ENCODE results near the gene TTC36.

Gene TTC36

DNA sequence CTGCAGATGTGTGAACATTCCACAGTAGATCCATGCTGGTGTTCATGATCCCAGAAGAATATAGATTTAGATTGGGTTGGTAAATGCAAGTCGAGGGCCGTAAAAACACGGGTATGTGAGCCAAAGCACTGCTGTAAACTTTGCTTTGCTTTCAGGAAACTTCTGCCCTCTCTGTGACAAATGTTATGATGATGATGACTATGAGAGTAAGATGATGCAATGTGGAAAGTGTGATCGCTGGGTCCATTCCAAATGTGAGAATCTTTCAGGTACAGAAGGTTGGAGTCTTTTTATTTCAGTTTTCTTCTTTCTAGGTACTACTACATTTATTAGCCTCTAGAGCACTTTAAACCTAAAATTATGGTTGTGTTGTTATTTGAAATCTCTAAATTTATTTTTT, 36.2 kb upstream of the TTC36 start:
- CTCF ChIA-PET = interaction anchor here (0.6 to 1.6 kb wide), 3 partner anchors 52 to 114 kb away, joined by 3 read pairs; no protein-coding TSS in a partner anchor

More for the DNA sequence above, 36.2 kb upstream of the TTC36 start:
- no peak overlapping the region for H3K27ac ChIP-seq (ENCODE audit: extremely low read depth, low read depth, low read length)
- TF ChIP-seq ZNF174 (tag by site-specific recombination; IDR thresholded peaks at IDR 0.05) (no peak), ZNF510 (tag by site-specific recombination; IDR thresholded peaks at IDR 0.05; ENCODE audit: insufficient replicate concordance) (no peak), SP2 (tag by site-specific recombination; IDR thresholded peaks at IDR 0.05) (no peak), ZBTB48 (tag by site-specific recombination; IDR thresholded peaks at IDR 0.05) (no peak), BCL11B (tag by site-specific recombination; IDR thresholded peaks at IDR 0.05; ENCODE audit: low read depth) (no peak), ZFP69B (tag by site-specific recombination; IDR thresholded peaks at IDR 0.05) (no peak), REST (tag by site-specific recombination; IDR thresholded peaks at IDR 0.05) (no peak), PATZ1 (tag by site-specific recombination; IDR thresholded peaks at IDR 0.05) (no peak), ZNF623 (tag by site-specific recombination; IDR thresholded peaks at IDR 0.05) (no peak), ZNF404 (tag by site-specific recombination; IDR thresholded peaks at IDR 0.05) (no peak), GLIS2 (tag by site-specific recombination; IDR thresholded peaks at IDR 0.05) (no peak), HOXD13 (CRISPR knock-in tag; IDR thresholded peaks at IDR 0.05; ENCODE audit: borderline replicate concordance) (no peak)
- TF ChIP-seq, protein P1, sequence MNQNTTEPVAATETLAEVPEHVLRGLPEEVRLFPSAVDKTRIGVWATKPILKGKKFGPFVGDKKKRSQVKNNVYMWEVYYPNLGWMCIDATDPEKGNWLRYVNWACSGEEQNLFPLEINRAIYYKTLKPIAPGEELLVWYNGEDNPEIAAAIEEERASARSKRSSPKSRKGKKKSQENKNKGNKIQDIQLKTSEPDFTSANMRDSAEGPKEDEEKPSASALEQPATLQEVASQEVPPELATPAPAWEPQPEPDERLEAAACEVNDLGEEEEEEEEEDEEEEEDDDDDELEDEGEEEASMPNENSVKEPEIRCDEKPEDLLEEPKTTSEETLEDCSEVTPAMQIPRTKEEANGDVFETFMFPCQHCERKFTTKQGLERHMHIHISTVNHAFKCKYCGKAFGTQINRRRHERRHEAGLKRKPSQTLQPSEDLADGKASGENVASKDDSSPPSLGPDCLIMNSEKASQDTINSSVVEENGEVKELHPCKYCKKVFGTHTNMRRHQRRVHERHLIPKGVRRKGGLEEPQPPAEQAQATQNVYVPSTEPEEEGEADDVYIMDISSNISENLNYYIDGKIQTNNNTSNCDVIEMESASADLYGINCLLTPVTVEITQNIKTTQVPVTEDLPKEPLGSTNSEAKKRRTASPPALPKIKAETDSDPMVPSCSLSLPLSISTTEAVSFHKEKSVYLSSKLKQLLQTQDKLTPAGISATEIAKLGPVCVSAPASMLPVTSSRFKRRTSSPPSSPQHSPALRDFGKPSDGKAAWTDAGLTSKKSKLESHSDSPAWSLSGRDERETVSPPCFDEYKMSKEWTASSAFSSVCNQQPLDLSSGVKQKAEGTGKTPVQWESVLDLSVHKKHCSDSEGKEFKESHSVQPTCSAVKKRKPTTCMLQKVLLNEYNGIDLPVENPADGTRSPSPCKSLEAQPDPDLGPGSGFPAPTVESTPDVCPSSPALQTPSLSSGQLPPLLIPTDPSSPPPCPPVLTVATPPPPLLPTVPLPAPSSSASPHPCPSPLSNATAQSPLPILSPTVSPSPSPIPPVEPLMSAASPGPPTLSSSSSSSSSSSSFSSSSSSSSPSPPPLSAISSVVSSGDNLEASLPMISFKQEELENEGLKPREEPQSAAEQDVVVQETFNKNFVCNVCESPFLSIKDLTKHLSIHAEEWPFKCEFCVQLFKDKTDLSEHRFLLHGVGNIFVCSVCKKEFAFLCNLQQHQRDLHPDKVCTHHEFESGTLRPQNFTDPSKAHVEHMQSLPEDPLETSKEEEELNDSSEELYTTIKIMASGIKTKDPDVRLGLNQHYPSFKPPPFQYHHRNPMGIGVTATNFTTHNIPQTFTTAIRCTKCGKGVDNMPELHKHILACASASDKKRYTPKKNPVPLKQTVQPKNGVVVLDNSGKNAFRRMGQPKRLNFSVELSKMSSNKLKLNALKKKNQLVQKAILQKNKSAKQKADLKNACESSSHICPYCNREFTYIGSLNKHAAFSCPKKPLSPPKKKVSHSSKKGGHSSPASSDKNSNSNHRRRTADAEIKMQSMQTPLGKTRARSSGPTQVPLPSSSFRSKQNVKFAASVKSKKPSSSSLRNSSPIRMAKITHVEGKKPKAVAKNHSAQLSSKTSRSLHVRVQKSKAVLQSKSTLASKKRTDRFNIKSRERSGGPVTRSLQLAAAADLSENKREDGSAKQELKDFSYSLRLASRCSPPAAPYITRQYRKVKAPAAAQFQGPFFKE (tag by site-specific recombination; IDR thresholded peaks at IDR 0.05; ENCODE audit: borderline replicate concordance) = no peak
- TF ChIP-seq, protein P2, sequence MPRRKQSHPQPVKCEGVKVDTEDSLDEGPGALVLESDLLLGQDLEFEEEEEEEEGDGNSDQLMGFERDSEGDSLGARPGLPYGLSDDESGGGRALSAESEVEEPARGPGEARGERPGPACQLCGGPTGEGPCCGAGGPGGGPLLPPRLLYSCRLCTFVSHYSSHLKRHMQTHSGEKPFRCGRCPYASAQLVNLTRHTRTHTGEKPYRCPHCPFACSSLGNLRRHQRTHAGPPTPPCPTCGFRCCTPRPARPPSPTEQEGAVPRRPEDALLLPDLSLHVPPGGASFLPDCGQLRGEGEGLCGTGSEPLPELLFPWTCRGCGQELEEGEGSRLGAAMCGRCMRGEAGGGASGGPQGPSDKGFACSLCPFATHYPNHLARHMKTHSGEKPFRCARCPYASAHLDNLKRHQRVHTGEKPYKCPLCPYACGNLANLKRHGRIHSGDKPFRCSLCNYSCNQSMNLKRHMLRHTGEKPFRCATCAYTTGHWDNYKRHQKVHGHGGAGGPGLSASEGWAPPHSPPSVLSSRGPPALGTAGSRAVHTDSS (tag by site-specific recombination; IDR thresholded peaks at IDR 0.05) = no peak
- H3K36me3 ChIP-seq (ENCODE audit: control insufficient read depth in 2 of 2, insufficient read depth in 1 of 2, low read length in 2 of 2) = peaks cover 21 to 81% of the 10 kb centered on the region in 2 experiments
- H3K9me3 ChIP-seq (ENCODE audit: control insufficient read depth, insufficient read depth, low read depth, low read length) = no peaks in the 10 kb centered on the region
- no peaks in the 10 kb centered on the region for H3K4me1 ChIP-seq (ENCODE audit: control insufficient read depth, insufficient read depth, low read length)
- H3K4me3 ChIP-seq (ENCODE audit: low read depth, low read length) = no peak overlapping the region
- POLR2A ChIA-PET = no interaction called here
